Heart right ventricle (tissue), 16 donors: Measurements from ENCODE around the gene CDC73. TPM values are rescaled to one million over a fixed set of nuclear protein-coding genes. Genes with fewer than 3 reads are reported as not detected.
A peak's percentile ranks its signal among the peaks of the same experiment; 100 is the strongest.

ENCODE experiments used
- ATAC-seq, 8 donors: fragments of 200-7000 bp; cut with Tn5 transposase; one replicate each; pipeline ENCODE4 v1.9.1; 2020; ENCODE audit warnings: mild to moderate bottlenecking in 8 of 8, moderate library complexity in 8 of 8, moderate number of reproducible peaks in 1 of 8
- DNase-seq, 2 donors: peaks; one replicate each; pipeline ENCODE4 v3.0.0-alpha.2; 2020
- H3K27ac ChIP-seq, 10 donors: fragments of 200-600 bp; sonication (generic) in 2 of 10; one replicate each; pipeline versions ENCODE4 v1.5.0 to v1.8.0; 2020 to 2022; ENCODE audit warnings: mild to moderate bottlenecking in 3 of 10
- H3K27me3 ChIP-seq, 7 donors: fragments of 200-600 bp; one replicate each; pipeline ENCODE4 v1.8.0; 2021 to 2022; ENCODE audit warnings: mild to moderate bottlenecking in 2 of 7
- H3K36me3 ChIP-seq, 9 donors: fragments of 200-600 bp; sonication (generic) in 1 of 9; one replicate each; pipeline versions ENCODE4 v1.5.0 to v1.8.0; 2020 to 2022; ENCODE audit warnings: mild to moderate bottlenecking in 2 of 9
- H3K4me1 ChIP-seq, 9 donors: fragments of 200-600 bp; sonication (generic) in 1 of 9; one replicate each; pipeline versions ENCODE4 v1.5.0 to v1.8.0; 2020 to 2022; ENCODE audit warnings: mild to moderate bottlenecking in 4 of 9
- H3K4me3 ChIP-seq, 10 donors: fragments of 200-600 bp; sonication (generic) in 2 of 10; one replicate each; pipeline versions ENCODE4 v1.5.0 to v1.8.0; 2020 to 2022; ENCODE audit warnings: mild to moderate bottlenecking in 7 of 10, moderate library complexity in 2 of 10
- H3K9me3 ChIP-seq, 11 donors: fragments of 200-600 bp in 10 of 11; sonication (generic) in 2 of 11; one replicate each; pipeline versions ENCODE4 v1.5.0 to v1.8.0; 2013 to 2022; ENCODE audit warnings: mild to moderate bottlenecking in 2 of 11, control low read depth in 1 of 11, moderate library complexity in 1 of 11
- CTCF ChIP-seq, 9 donors: fragments of 200-600 bp; sonication (generic) in 2 of 9; IDR thresholded peaks; one replicate each; pipeline versions ENCODE4 v1.5.0 to v1.8.0; 2021 to 2022; ENCODE audit warnings: antibody characterized with exemption in 9 of 9, mild to moderate bottlenecking in 5 of 9, moderate library complexity in 1 of 9
- WGBS, 2 donors: extraction: QIAGEN DNeasy Blood & Tissue Kit; methylation state at CpG; one replicate each; pipeline ENCODE4 v1.1.7; 2013; ENCODE audit warnings: inconsistent platforms in 1 of 2; 5-methylcytosine and 5-hydroxymethylcytosine counted together
- intact Hi-C, 10 donors: fragments of 100-400 bp; cut with DNase I; formaldehyde crosslinking; loops; one replicate each; pipeline versions ENCODE4 v1.11.1 to v1.14.2; 2022
- long read RNA-seq, 3 donors: library from polyadenylated mRNA; unstranded; transcript quantifications; one replicate each; pipeline ENCODE4 v2.0.0, GENCODE V29; 2020 to 2021
- polyA plus RNA-seq, 2 donors: library from polyadenylated mRNA; stranded (reverse); fragments of 200-250 nt; gene quantifications; one replicate each; pipeline ENCODE4 v1.2.3, GENCODE V29; 2013
- total RNA-seq, 10 donors: library from RNA; stranded (reverse); fragmentation: NEBNext Ultra II Directional in 3 of 10; extraction: Animal tissue kit (Norgen Biotek cat#: 25700) in 3 of 10; gene quantifications; one replicate each; pipeline versions ENCODE4 v1.2.1 to v1.2.4, GENCODE V29; 2021 to 2023
- donor health status: Arrhythmogenic right ventricular cardiomyopathy.
- donor health status: ischemic (EF 13 %, LVEDD 7.1; RV severe dilation, severe dysfunction).
- donor health status: healthy with polysubstance abuse.
- donor health status: DM: no; HTN: yes; CAD: no.
- donor health status: DM: no; HTN: no; CAD: no.
- donor health status: ischemic (EF 25% LVEDD 6.9; RV normal size, moderate dysfunction).
- donor health status: ischemic (EF 25% LVEDD 5.7; RV mildly dilated, moderate dysfunction).
- donor health status: healthy.
- donor health status: DM: yes; HTN: yes; CAD: no.
- donor health status: Ischemic cardiomyopathy.
- donor health status: ischemic (EF 35%, LVEDD 5.7; RV mildly dilated, moderate dysfunction).
- donor health status: nonischemic (EF 11% LVEDD 7.7; RV severe dilation, severe dysfunction).
- donor health status: DM: yes; HTN: yes; CAD: no.
- donor health status: PGD.
- donor health status: ischemic (EF 29% LVEDD 5.4; RV normal size, mild dysfunction).
- donor health status: nonischemic (EF 23%, LVEDD 6.1; RV moderate dilation, normal function).

CDC73 gene
- total RNA-seq (10 to 100 TPM; 47.9 to 70.2 (median 57.0) TPM), polyA plus RNA-seq (10 to 100 TPM in 1 of 2 donors, 1 to 10 TPM in 1; 9.2 to 10.2 TPM)
- long read RNA-seq, donor 1, full-length matches to known transcripts, result 40 of 77 reads
- long read RNA-seq, donor 1, partial matches to known transcripts, result 29 of 77 reads
- long read RNA-seq, donor 1, other reads (novel, unspliced or antisense), result 8 of 77 reads
- long read RNA-seq, donor 2, full-length matches to known transcripts, result 50 of 93 reads
- long read RNA-seq, donor 2, partial matches to known transcripts, result 33 of 93 reads
- long read RNA-seq, donor 2, other reads (novel, unspliced or antisense), result 10 of 93 reads
- long read RNA-seq, donor 3, full-length matches to known transcripts, result 34 of 60 reads
- long read RNA-seq, donor 3, partial matches to known transcripts, result 19 of 60 reads
- long read RNA-seq, donor 3, other reads (novel, unspliced or antisense), result 7 of 60 reads

DNA sequence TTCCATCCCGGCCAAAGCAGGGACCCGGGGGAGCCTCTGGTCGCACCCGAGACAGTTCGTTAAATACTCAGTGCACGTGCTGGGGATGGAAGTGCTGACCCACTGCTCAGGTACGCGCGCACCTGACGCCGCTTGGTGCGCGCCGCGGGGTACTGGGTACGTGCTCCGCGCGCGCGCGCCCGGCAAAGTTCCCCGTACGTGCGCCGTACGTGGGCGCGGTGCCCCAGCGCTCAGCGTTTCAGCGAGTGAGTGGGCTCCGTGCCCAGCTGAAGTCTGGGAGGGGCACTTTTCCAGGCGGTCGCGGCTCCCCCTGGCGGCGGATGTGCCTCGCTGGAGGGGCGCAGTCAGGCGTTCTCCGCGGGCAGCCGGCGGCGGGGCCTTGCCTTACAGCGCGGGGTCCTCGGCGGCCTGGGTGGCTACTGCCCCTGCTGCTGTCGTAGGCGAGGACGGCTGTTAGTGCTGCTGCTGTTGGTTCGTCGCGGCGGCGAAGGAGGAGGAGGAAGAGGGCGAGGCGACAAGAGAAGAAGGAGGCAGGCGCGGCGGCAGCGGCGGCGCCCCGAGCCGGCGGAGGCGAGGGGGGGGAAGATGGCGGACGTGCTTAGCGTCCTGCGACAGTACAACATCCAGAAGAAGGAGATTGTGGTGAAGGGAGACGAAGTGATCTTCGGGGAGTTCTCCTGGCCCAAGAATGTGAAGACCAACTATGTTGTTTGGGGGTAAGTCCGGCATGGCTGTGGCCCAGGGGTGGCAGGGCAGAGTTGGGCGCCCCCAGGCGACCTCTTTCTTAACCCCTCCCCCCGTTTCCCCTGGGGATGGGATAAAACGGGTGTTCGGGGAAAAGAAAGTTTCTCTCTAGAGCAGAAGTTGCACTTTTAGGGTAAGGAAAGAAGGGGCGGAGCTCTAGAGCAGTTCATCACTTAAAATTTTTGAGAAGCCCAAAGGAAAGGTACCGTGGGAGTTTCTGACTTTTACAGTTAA lies at the start of gene CDC73:
CDC73 (plus strand) TSS at position 416 of the 978 bp plus-strand sequence; CDS start at position 586, 170 bp downstream.
- Histone ChIP-seq H3K36me3 (peaks cover 0 to 23% (median 0%) of the 10 kb centered on the region in 9 donors), H3K9me3 (no peaks in the 10 kb centered on the region), H3K27me3 (no peaks in the 10 kb centered on the region), H3K27ac (peak within 1 kb of the TSS; percentile 89 to 98 (median 95)), H3K4me3 (peak within 1 kb of the TSS; percentile 59 to 91 (median 72)), H3K4me1 (peaks cover 10 to 41% (median 34%) of the 10 kb centered on the region in 9 donors)
- WGBS, 2 donors, result 0% methylated on average over 84 to 85 of the region's 85 CpGs
- peak; percentile 72 to 98 (median 94) for TF ChIP-seq CTCF (IDR thresholded peaks at IDR 0.05)
- ATAC-seq, result peak; percentile 98 to 100 (median 99)
- DNase-seq, result peak; percentile 97 to 99
- intact Hi-C loops, result loop anchor here in 7 of 10 donors (1.0 to 10.0 kb wide), 10 partner anchors 15 to 647 kb away; partner anchors contain the start of genes GLRX2 (in 5 of the 7), RGS2 (in 5 of the 7), RO60 (in 5 of the 7) and UCHL5 (in 5 of the 7)

DNA sequence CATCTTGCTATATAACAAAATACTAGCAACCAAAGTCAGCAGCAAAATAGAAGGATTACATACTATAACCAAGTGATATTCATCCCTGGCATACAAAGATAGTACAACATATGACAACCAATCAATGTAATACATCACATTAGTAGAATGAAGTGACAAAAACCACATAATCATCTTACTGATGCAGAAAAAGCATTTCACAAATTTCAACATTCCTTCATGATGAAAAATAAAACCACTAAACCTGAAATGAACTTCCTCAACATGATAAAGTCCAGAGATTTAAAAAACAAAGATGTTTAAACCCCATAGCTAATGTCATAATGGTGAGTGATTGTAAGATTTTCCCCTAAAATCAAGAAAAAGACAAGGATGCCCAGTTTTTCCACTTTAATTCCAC lies 43.8 kb upstream of the CDC73 start:
- no peak for TF ChIP-seq CTCF (IDR thresholded peaks at IDR 0.05)
- ATAC-seq (no peak), DNase-seq (no peak)
- Histone ChIP-seq H3K36me3 (peaks cover 0 to 86% (median 38%) of the 10 kb centered on the region in 9 donors), H3K27me3 (no peaks in the 10 kb centered on the region), H3K4me1 (no peaks in the 10 kb centered on the region), H3K4me3 (no peak overlapping the region), H3K9me3 (peaks cover 0 to 7% (median 0%) of the 10 kb centered on the region in 11 donors), H3K27ac (no peak overlapping the region)
- intact Hi-C loops, result no loop called here

DNA sequence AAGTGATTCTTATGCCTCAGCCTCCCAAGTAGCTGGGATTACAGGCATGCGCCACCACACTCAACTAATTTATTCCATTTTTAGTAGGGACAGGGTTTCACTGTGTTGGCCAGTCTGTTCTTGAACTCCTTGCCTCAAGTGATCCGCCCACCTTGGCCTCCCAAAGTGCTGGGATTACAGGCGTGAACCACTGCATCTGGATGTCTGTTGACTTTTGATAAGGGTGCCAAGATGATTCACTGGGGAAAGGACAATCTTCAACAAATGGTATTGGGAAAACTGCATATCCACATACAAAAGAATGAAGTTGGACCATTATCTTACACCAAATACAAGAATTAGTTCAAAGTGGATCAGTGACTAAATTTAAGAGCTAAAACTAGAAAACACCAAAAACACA lies 42.6 kb upstream of the CDC73 start:
- no peaks in the 10 kb centered on the region for H3K4me1 ChIP-seq
- intact Hi-C loops, result no loop called here
- H3K36me3 ChIP-seq, result peaks cover 0 to 92% (median 50%) of the 10 kb centered on the region in 9 donors
- no peak overlapping the region for H3K4me3 ChIP-seq
- ATAC-seq, result no peak
- no peak for TF ChIP-seq CTCF (IDR thresholded peaks at IDR 0.05)
- no peak overlapping the region for H3K27ac ChIP-seq
- WGBS, 2 donors, result 94 to 95% methylated on average over 3 of the region's 3 CpGs
- H3K27me3 ChIP-seq, result no peaks in the 10 kb centered on the region
- DNase-seq, result no peak
- H3K9me3 ChIP-seq, result peaks cover 0 to 7% (median 0%) of the 10 kb centered on the region in 11 donors
